DMS114 treated with DMSO at 0.1 percent for 48 hours (cell line): ENCODE measurements around the gene TBC1D8.

Source experiments
- DNase-seq: peaks from one replicate; lab custom pipeline; 2025; ENCODE audit not compliant: unreplicated experiment; lab: John Stamatoyannopoulos, UW

Gene TBC1D8

GRCh38 chr2:100983684-100984310 is 167.4 kb downstream of the TBC1D8 start:
- DNase-seq, result no peak

GRCh38 chr2:100983201-100983600 is 168.0 kb downstream of the TBC1D8 start:
- DNase-seq, result no peak

- no peak for DNase-seq
Observed at GRCh38 chr2:100982431-100982861, 168.7 kb downstream of the TBC1D8 start.

GRCh38 chr2:100981011-100981410 is 170.2 kb downstream of the TBC1D8 start:
- DNase-seq, result no peak

GRCh38 chr2:100980046-100980445 is 171.1 kb downstream of the TBC1D8 start:
- DNase-seq, result no peak

- DNase-seq, result no peak
Observed at GRCh38 chr2:100978582-100979191, 172.5 kb downstream of the TBC1D8 start.

GRCh38 chr2:100977511-100977910 is 173.7 kb downstream of the TBC1D8 start:
- no peak for DNase-seq

GRCh38 chr2:100976645-100977391 is 174.4 kb downstream of the TBC1D8 start:
- no peak for DNase-seq

- no peak for DNase-seq
Observed at GRCh38 chr2:100976061-100976460, 175.1 kb downstream of the TBC1D8 start.

- no peak for DNase-seq
Observed at GRCh38 chr2:100975521-100975785, 175.7 kb downstream of the TBC1D8 start.

- DNase-seq, result no peak
Observed at GRCh38 chr2:100974712-100975520, 176.3 kb downstream of the TBC1D8 start.

- no peak for DNase-seq
Observed at GRCh38 chr2:100972452-100972851, 178.7 kb downstream of the TBC1D8 start.

- DNase-seq, result no peak
Observed at GRCh38 chr2:100971221-100971620, 180.0 kb downstream of the TBC1D8 start.

- no peak for DNase-seq
Observed at GRCh38 chr2:100969998-100970397, 181.2 kb downstream of the TBC1D8 start.

GRCh38 chr2:100968146-100969145 is 182.7 kb downstream of the TBC1D8 start:
- no peak for DNase-seq

- DNase-seq, result no peak
Observed at GRCh38 chr2:100967716-100968115, 183.5 kb downstream of the TBC1D8 start.

- DNase-seq, result no peak
Observed at GRCh38 chr2:100965596-100965995, 185.6 kb downstream of the TBC1D8 start.

GRCh38 chr2:100964681-100965169 is 186.5 kb downstream of the TBC1D8 start:
- no peak for DNase-seq

- DNase-seq, result no peak
Observed at GRCh38 chr2:100964222-100964621, 187.0 kb downstream of the TBC1D8 start.

- DNase-seq, result no peak
Observed at GRCh38 chr2:100963026-100963375, 188.2 kb downstream of the TBC1D8 start.
